Right lobe of liver (tissue), 4 donors: ENCODE measurements around the gene NT5C1A.
A peak's percentile ranks its signal among the peaks of the same experiment; 100 is the strongest.

Experiments
- CTCF ChIP-seq, 4 donors: fragments of 200-600 bp in 3 of 4; fragments of 450-650 bp in 1 of 4; IDR thresholded peaks; one replicate each; pipeline versions ENCODE4 v1.5.1 to v1.8.0; 2016 to 2022; ENCODE audit warnings: antibody characterized with exemption in 4 of 4, mild to moderate bottlenecking in 2 of 4
- POLR2A ChIP-seq: fragments of 450-650 bp; IDR thresholded peaks from one replicate; pipeline ENCODE4 v1.6.1; 2017; ENCODE audit warnings: antibody characterized with exemption, mild to moderate bottlenecking
- donor health status: DM: no; HTN: no; CAD: no.
- donor health status: DM: no; HTN: no; CAD: no.
- donor health status: DM: no; HTN: yes; CAD: no.

- TF ChIP-seq CTCF (IDR thresholded peaks at IDR 0.05) (peak; percentile 47 to 82 (median 68)), POLR2A (no peak)
These were observed 13.9 kb downstream of the NT5C1A start for GRCh38 chr1:39657923-39658485.
